ENCODE data around the gene MEI4. TPM values are rescaled to one million over a fixed set of nuclear protein-coding genes. Genes with fewer than 3 reads are reported as not detected.

MEI4 gene
- total RNA-seq, 1 donor from 2014 or later = not detected

DNA sequence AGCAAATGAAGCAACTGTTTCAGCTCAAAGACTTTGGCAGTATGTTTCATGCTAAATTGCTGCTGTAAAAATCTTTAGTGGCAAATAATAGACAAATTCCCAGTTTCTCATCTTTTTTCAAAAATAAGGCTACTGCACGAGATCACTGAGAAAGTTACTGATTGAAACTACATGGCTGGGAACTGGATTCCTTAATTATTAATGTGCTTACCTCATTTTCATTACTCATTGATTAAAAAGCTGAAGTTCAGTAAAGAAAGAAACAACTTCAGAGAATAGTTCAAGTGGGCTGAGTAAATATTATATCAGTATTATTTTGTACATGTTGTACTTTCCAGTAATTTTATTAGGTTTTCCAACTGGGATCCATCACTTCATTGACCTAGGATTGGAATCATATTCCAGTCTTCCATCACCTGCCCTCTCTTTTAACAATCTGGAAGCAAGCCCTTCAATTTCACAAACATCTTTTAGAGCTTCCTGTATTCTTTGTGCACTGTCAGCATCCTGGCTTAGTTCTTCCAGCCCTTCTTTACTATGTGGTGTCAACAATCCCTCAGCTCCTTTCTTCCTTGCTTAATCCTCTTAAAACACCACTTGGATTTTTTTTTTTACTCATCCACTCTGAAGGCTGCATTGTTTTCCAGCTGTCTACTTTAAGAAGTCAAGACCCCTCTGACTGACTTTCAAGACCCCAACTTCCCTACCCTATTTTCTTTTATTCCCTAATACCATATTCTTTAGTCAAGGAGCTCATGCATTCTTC is 4.3 kb downstream of the MEI4 start:
- no peak for ATAC-seq
- intact Hi-C loops (cut with DNase I) = no loop called here

DNA sequence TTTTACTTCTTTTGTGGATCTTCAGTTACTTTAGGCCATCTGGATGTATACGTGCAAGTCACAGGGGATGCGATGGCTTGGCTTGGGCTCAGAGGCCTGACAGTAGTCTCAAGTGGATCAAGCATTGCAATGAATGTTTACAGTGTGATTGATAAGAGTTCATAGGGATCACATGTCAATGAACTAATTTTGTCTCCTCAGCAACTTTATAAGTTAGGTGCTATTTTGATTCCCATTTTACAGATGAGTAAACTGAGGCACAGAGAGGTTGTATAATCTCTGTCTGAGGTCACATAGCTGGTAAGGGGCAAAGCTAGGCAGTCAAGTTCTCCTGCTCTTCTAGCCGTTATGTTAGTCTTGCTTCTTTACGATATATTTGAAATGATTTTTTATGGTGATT is 13.5 kb downstream of the MEI4 start:
- intact Hi-C loops (cut with DNase I) = no loop called here

More for the DNA sequence above, 4.3 kb downstream of the MEI4 start:
- Histone ChIP-seq H3K4me1 (no peaks in the 10 kb centered on the region), H3K9me3 (no peaks in the 10 kb centered on the region), H3K36me3 (no peaks in the 10 kb centered on the region), H3K27ac (no peak overlapping the region), H3K27me3 (ENCODE audit: low read depth) (no peaks in the 10 kb centered on the region), H3K4me3 (no peak overlapping the region)
- TF ChIP-seq, protein P1, sequence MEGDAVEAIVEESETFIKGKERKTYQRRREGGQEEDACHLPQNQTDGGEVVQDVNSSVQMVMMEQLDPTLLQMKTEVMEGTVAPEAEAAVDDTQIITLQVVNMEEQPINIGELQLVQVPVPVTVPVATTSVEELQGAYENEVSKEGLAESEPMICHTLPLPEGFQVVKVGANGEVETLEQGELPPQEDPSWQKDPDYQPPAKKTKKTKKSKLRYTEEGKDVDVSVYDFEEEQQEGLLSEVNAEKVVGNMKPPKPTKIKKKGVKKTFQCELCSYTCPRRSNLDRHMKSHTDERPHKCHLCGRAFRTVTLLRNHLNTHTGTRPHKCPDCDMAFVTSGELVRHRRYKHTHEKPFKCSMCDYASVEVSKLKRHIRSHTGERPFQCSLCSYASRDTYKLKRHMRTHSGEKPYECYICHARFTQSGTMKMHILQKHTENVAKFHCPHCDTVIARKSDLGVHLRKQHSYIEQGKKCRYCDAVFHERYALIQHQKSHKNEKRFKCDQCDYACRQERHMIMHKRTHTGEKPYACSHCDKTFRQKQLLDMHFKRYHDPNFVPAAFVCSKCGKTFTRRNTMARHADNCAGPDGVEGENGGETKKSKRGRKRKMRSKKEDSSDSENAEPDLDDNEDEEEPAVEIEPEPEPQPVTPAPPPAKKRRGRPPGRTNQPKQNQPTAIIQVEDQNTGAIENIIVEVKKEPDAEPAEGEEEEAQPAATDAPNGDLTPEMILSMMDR (IDR thresholded peaks at IDR 0.05) = no peak
- no peak for DNase-seq

DNA sequence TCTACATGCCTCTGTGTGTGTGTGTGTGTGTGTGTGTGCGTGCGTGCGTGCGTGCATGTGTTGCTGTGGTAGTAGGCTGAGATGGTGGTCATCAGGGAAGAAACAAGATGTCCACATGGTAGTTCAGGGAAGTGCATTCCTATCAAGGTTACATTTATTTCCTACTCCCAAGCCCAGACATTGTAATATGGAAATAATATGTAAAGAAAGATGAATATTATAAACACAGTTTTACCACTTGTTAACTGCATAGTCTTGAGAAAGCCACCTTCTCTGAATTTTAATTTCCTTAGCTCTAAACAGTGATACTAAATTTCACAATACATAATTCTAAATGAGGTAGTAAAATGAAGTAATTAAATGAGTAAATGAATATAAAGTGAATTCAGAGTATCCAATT is 14.0 kb downstream of the MEI4 start:
- intact Hi-C loops (cut with DNase I) = no loop called here
- no peaks in the 10 kb centered on the region for H3K27me3 ChIP-seq (ENCODE audit: low read depth)
- no peak overlapping the region for H3K27ac ChIP-seq
- no peak for DNase-seq
- H3K9me3 ChIP-seq = no peaks in the 10 kb centered on the region
- TF ChIP-seq, protein P1 (IDR thresholded peaks at IDR 0.05) = no peak
- ATAC-seq = no peak
- H3K4me1 ChIP-seq = no peaks in the 10 kb centered on the region
- no peaks in the 10 kb centered on the region for H3K36me3 ChIP-seq
- H3K4me3 ChIP-seq = no peak overlapping the region

More for the DNA sequence above, 13.5 kb downstream of the MEI4 start:
- Histone ChIP-seq H3K27ac (no peak overlapping the region), H3K4me1 (no peaks in the 10 kb centered on the region), H3K4me3 (no peak overlapping the region), H3K36me3 (no peaks in the 10 kb centered on the region), H3K9me3 (no peaks in the 10 kb centered on the region), H3K27me3 (ENCODE audit: low read depth) (no peaks in the 10 kb centered on the region)
- ATAC-seq = no peak
- TF ChIP-seq, protein P1 (IDR thresholded peaks at IDR 0.05) = no peak
- DNase-seq = no peak

DNA sequence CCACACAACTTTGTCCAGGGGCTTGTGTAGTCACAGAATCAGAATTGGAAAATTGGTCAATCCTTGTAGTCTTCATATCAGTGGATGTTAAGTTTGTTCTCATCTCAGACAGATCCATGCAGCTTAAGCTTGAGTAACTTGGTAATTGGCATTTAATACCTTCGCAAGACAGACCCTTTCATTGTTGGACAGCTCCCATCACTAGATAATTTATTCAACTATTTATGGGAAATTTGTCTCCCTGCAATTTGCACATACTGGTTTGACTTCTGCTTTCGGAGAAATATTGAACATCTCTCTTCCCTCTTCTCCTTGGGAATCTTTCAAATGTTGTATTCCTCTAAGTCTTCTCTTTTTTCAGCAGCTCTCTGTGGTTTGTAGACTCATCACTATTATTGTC is 17.1 kb downstream of the MEI4 start:
- DNase-seq = no peak
- no peaks in the 10 kb centered on the region for H3K36me3 ChIP-seq
- no peaks in the 10 kb centered on the region for H3K27me3 ChIP-seq (ENCODE audit: low read depth)
- H3K9me3 ChIP-seq = no peaks in the 10 kb centered on the region
- ATAC-seq = no peak
- H3K4me1 ChIP-seq = no peaks in the 10 kb centered on the region
- no peak overlapping the region for H3K4me3 ChIP-seq
- TF ChIP-seq, protein P1 (IDR thresholded peaks at IDR 0.05) = no peak
- H3K27ac ChIP-seq = no peak overlapping the region
- intact Hi-C loops (cut with DNase I) = no loop called here

DNA sequence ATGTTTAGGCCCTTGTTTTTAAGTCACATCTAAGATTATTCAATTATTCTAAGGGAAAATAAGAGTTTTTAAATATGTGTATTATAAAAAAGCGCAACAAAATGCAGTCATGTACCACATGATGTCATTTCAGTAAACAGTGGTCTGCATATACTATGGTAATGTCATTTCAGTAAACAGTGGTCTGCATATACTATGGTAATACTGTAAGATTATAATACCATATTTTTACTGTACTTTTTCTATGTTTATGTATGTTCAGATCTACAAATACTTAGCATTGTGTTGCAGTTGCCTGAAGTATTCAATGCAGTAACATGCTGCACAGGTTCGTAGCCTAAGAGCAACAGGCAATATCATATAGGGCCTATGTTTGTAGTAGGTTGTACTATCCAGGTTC is 21.4 kb downstream of the MEI4 start:
- ATAC-seq = no peak
- Histone ChIP-seq H3K4me1 (no peaks in the 10 kb centered on the region), H3K9me3 (no peaks in the 10 kb centered on the region), H3K27me3 (ENCODE audit: low read depth) (no peaks in the 10 kb centered on the region), H3K36me3 (no peaks in the 10 kb centered on the region), H3K4me3 (no peak overlapping the region), H3K27ac (no peak overlapping the region)
- DNase-seq = no peak
- TF ChIP-seq, protein P1 (IDR thresholded peaks at IDR 0.05) = no peak
- intact Hi-C loops (cut with DNase I) = no loop called here
